MV-4-11 (cell line): ENCODE results near the gene SNAPC4.

ENCODE experiments used
- DNase-seq: peaks from one replicate; lab custom pipeline; 2025; lab: John Stamatoyannopoulos, UW

SNAPC4 gene

DNA sequence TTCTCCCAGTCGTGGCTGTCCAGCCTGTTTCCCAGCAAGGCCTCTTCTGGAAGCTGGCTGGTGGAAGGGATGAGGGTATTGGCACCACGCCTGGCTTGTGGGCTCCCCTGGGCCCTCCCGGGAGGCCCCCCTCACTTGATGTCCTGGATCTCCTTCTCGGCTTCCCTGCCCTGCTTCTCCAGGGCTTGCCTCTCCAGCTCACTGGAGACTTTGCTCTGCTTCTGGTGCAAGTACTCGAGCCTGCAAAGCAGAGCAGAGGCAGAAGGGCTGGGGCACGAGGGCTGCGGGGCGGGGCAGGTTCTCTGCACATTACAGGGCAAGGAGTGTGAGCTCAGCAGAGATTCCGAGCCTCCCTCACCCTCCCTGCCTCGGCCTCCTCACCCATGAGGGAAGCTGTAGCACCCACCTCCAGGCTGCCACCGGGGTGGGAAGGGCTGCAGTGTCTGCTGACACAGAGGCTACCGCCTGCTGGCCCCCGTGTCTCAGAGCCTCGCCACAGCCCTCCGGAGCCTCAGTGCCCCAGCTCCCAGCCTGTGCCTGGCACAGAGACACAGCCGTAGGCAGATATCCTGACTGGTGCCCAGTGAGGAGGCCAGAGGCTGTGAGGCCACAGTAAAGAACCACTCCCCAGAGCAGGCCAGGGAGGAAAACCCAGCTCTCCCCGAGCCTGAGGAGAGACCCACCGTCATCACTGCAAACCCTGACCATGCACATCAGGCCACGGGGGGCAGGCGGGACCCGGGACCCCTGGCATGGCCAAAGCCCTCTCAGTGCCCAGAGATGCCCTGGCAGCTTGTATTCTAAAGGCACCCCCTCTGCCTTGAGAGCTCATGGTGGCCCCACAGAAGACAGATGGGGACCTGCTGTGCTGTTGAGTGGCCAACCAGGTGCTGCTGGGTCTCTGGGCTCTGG, 7.2 kb downstream of the SNAPC4 start:
- no peak for DNase-seq

DNA sequence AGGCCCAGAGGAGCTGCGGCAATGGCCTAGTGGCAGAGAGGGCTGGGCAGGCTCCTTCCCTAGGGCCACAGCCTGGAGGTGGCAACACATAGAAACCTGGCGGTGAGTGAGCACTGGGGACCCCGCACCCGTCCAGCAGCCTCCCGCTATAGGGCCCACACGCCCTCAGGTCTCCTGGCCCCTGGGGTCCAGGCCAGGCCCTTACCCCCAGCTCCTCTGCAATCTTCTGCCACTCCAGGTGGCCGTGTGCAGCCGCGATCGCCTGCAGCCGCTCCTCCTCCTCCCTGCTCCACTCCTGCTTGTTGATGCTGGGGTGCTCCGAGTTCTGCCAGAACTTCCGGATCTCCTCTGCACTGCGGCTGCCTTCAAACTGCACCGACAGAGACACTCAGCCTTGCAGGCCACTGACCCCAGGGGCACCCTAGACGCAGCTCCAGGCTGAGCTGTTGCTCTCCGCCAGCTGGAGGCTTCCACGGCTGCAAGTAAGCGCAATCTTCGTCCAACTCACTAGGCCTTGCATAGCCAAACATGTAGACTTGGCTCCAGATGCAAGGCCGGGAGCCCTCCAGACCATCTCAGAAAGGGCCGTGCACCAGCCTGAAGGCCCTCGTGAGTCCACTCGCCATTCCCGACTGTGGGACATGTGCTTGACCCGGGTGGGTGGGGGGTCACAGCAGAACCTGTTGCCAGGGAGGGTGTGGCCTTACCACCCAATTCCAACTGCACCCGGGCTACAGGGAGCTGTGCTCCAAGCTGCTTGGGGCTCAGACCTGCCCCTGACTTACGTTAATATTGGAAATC, 8.0 kb downstream of the SNAPC4 start:
- no peak for DNase-seq

DNA sequence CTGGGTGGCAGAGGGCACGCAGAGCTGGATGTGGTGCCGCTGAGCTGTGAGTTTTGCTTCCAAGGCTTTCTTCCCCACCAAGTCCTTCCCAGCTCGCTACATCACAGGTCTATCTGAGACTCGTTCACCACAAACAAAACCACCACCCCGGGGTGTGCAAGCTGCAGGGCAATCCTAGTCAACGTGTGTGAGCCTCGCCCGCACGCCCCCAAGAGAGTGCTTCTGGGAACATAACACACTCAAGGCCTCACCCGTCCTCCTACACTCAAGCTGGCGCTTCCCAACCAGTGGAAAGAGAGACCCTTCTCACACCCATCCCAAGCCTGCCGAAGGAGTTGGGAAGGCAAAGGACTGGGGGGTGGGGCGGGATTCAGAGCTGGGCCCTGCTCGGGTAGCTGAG, 10.6 kb downstream of the SNAPC4 start:
- no peak for DNase-seq

DNA sequence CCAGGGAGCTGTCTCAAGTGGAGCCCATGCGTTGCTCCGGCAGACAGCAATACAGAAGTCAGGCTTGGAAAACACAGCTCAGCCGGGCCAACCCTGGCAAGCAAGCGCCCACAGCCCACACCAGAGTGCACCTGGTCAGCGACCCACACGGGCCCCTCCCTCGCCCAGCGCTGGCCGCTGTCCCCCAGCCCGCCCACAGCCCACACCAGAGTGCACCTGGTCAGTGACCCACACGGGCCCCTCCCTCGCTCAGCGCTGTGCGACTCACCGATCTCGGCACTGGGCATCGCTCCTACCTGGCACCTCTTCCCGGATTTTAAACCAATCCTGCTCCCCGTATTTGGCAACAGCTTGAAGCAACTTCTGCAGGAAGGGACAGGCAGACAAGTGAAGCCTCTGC, 12.8 kb downstream of the SNAPC4 start:
- no peak for DNase-seq

DNA sequence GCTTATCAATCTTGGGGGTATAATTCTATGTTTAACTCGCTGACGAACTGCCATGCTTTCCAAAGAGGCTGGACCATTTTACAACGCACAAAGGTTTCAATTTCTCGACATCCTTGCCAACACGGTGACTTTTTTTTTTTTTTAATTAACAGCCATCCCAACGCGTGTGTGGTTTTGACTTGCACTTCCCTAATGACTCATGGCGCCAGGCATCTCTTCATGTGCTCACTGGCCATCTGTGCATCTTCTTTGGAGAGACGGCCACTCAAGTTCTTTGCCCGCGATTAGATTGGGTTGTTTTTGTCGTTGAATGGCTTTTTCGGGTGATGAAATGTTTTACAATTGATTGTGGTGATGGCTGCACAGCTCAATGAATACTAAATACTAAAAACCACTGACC, 14.0 kb downstream of the SNAPC4 start:
- DNase-seq = peak; percentile 99

DNA sequence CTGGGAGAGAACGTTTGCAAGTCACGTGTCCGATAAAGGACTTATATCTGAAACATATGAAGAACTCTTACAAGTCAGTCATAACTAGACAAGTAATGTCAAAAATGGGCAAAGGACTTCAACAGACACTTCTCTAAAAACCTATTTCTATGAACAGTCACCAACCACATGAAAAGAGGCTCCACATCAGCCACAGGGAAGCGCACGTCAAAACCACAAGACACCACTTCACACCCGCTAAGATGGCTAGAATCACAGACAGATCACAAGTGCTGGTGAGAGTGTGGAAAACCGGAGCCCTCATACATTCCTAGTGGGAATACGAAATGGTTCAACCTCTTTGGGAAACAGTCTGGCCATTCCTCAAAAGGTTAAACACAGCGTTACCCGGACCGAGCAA, 15.0 kb downstream of the SNAPC4 start:
- DNase-seq = peak; percentile 84

DNA sequence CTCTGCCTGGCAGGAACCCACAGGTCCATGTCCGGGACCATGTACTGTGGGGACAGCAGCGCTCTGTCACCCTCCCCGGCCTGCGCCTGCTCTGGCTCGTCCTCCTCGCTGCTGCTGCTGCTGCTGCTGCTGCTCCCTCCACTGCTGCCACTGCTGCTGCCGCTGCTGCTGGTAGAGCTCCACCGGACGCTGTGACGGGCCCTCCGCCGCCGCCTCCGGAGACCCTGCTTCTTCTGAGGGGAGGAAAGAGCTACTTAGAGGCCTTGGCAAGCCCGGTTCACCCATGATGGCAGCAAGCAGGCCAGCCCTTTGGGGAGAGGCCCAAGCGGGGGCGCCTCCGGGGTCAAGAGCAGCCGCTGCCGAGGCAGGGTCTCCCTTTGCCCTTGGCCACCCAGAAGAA, 16.5 kb downstream of the SNAPC4 start:
- no peak for DNase-seq

DNA sequence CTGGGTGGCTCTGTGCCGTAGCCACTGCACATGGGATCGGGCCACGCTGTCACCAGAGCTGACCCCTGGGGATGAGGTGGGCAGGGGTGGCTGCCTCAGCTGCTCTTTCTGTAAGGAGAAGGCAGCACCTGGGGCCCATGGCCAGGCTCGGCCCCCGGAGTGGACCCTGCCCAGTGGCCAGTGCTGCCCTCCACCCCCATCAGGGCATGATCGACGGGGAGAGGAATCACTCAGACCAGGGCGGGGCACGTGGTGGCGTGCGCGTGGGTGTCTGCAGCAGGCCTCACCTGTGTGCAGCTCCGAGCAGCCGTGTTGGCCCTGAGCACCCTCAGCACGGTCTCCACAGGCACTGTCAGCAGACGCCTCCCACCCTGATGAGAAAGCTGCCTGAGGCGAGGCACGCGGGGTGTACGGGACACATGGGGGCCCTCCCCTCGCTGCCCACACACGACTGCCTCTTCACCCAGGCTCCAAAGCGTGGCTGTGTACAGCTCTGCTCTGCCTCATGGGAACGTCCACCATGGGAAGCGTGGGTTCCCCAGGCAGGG, 17.9 kb downstream of the SNAPC4 start:
- no peak for DNase-seq

DNA sequence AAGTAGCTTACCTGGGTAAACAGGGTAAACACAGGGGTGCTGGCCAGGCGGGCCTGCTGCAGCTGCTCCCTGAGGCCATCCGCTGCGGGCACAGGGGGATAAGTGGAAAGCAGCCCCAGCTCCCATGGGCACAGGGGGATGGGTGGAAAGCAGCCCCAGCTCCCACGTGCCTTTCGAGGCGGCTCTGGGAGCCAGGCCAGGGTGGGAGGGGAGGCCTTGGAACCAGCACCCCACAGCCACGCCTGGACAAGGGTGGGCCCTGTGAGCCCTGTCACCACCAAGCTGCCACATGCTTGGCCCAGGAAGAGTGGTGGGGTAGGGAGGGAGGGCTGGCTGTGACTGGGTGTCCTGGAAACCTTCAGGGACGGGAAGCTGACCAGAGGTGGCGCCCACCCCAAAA, 18.7 kb downstream of the SNAPC4 start:
- no peak for DNase-seq

DNA sequence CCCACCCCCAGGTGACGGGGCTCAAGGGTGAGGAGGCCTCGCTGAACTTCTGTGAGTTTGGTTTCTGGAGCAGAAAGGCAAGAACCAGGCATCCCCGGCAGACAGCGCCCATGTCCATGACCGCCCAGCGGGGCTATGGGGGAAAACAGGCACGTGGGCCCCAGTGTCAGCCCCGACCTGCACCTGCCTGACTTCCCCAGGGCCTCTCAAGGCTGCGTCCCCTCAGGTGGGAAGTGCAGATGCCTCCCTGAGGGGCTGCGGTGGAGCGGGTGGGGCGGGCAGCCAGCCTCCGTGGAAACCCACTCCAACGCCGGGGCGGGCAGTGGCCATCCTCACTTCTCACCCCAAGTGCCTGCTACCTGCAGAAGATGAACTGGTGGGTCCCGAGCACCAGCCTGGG, 19.6 kb downstream of the SNAPC4 start:
- no peak for DNase-seq

DNA sequence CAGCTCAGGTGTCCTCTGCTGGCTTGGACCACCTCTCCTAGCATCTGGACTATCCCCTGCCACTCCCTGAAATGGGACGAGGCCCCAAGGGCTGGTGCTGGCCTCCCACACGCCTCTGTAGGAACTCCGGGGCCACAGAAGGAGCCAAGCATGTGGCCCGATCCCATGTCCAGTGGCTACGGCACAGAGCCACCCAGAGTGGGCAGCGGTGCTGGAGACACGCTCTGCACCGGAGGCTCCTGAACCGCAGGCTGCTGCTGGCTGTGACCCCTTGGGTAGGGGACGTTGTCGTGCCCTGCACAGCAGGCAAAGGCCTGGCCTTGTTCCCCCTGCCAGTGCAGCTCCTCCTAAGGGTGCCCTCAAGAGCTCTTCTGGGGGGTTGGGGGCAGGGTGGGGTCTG, 20.1 kb downstream of the SNAPC4 start:
- DNase-seq = no peak

DNA sequence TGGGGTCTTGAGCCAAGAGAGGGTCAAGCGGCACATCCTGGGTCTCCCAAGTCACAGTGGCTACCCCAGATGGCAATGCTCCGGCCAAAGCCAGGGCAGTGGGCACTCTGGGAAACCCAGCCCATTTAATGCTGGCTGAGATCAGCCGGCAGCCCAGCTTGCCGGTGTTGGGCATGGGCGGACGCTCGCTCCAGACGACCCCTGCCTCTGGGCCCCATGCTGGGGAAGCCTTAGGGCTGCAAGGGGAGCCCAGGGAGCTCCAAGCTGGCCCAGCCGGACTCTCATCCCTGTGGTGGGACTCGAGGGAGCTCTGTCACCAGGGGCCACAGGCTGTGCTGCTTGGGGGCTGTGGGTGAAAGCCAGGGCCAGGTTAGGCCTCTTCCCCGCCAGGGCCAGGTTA, 20.6 kb downstream of the SNAPC4 start:
- DNase-seq = no peak

DNA sequence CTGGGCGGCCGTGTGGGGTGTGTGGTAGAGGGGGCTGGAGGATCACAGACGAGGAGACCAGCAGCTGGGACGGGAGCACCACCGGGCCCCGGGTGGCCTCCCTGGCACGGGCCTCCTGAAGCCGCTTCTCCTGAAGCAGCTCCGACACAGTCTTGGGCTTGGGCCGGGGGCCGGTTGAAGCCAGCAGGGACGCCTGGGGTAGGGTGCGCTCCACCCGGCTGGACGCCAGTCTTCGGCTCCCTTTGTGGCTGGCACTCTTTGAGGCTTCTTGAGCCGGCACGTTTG, 21.0 kb downstream of the SNAPC4 start:
- DNase-seq = no peak

DNA sequence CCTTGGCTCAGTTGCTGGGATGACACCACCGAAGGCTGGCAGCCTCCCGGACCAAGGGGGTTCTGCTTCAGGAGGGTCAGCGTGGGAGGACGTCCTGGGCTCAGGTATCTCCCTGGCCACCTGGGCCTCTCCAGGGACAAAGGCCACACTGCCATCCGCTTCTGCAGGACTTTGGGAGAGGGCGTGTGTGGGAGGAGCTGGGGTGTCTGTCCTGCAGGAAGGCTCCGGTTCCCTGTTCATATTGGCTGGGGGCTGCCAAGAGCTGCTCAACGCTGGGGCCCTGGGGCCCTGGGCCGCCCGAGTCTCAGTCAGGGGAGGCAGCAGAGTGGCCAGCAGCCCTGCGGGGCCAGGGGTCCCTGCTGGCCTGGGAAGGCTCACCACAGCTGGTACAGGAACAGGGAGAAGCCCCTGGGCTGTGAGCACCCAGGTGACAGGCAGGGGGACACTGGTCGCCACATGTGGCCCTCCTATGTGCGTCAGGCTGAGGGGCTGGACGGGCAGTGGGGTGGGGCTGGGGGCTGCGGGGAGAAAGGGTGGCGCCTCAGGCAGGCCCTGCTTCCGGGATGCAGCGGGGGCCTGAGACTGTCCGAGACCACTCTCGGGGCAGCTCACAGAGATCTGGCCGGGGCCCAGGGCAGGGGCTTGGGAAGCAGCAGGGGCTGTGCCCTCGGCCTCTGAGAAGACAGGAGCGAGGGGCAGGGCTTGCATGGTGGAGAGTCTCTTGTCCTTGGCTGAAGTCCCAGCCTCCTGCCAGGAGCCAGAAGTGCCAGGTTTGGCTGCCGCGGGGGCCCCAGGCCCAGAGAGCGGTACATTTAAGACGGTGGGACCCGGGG, 21.6 kb downstream of the SNAPC4 start:
- no peak for DNase-seq

DNA sequence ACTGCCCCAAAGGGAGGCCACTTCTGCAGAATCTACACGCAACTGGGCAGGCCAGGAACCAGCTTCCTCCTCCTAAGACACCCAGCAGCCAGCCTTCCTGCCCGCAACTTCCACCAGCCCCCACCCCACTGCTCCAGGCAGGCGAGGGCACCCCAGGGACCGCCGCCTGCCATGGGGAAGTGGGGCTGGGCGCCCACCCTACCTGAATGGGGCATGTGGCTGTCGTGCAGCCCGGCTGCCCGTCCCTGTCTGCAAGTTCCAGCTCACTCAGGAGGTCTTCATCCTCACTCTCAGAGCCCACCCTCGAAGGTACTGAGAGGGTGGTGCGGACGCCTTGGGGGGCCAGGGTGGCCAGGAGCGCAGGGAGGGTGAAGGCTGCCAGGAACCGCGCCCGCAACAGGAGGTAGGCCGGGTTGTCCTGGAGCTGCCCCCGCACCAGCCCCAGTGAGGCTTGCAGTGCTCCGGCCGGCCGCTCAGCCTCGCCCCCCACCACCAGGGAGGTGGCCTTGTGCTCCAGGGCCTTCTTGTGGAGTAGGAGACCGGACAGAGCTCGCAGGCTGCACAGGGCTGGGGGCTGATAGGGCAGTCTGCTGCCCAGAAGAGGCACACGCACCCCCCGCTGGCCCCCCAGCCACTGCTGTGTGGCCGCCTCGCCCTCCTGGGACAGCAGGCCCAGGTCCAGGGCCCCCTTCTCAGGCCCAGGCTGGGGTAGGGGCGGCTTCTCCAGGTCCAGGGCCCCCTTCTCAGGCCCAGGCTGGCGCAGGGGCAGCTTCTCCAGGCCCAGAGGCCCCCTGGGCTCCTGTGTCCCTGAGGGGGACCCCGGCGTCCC, 22.4 kb downstream of the SNAPC4 start:
- peak; percentile 53 for DNase-seq

DNA sequence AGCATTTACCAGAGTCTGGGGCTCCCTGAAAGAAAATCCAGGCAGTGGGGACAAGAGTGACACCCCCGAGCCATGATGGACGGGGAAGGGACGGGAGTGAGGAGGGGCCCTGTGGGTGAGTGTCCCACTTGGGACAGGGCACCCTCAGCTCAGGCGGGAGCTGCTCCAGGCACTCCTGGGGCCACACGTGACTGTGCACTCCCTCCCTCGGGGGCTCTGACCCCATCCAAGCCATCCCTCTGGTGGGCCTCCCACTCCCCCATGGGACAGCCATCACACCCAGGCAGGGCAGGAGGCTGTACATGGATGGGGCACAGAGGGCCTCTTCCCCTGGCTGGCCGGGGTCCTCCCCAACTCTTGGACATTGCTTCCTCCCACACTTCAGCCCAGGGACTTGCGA, 23.5 kb downstream of the SNAPC4 start:
- DNase-seq = no peak

DNA sequence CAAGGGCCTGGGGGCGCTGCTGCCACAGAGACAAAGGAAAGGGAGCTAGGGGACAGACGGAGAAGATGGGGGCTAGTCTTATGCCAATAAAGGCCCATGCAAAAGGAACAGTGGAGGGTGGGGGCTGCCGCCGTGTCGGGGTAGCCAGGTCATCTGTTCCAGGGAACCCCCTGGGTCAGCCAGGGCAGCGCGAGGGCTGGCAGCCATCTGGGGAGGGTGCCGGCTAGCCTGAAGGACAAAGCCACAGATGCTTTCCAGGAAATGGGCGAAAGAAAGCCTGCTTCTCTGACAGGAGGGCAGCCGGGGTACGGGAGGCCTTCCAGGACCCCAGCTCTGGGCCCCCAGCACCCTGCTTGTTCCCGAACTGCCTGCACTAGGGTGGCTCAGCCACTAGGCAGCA, 24.9 kb downstream of the SNAPC4 start:
- no peak for DNase-seq

DNA sequence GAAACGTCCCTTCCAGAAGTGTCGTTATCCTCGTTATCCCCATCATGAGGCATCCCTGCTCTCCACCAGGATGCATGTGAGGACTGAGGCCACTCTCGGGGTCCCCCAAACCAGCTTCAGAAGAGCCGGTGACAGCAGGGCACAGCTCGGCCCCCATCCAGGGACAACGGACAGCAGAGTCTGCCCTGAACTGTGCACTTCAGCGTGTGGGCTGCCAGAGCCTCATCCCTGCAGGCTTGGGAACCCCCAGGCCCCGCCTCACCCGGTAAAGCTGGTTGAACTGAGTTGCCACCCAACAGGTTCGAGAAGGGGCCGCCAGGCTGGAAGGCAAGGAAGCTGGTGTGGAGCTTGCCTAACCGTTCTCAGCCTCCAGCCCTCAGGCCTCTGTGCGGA, 25.8 kb downstream of the SNAPC4 start:
- no peak for DNase-seq

DNA sequence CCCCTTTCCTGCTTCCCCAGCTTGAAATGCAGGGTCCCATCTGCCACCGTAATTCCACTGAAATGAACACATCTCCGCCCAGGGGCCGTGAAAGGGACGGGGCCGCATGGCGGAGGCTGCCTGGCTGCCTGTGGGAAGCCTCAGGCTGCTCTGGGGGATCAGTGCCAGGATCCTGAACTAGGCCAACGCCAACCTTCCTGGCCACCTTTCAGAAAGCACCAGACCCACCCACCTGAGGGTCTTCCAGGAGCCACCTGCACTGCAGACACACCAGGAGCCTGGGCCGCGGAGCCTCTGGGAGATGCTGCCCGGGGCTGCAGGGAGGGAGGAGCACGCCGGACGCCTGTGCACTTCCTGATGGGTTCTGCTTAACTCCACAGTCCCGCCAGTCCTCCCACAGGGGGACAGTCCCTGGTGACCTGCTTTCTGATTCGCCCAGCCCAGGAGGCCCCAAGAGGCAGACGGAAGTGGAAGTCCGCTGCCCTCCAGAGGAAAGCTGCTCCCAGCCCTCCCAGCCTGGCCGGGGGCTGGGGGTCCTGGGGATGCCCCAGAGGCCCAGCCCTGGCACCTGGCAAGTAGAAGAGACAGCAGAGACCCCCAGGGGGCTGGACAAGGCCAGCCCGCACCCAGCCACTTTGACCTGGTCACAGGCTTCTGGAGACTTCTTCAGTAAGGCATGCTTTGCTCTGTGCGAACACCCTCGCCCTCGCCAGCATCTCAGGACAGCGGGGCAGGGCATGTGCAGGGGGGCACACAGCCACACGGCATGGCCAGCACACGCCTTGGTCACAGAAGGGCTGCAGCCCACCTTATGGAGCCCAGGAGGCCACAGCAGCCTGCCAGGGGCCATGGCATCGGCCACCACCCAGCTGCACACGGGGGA, 26.4 kb downstream of the SNAPC4 start, which contains the start of gene CARD9:
TSS of gene CARD9 (minus strand) at position 370 of the 883 bp plus-strand sequence. CDS start 1,591 bp downstream, outside the sequence.
- DNase-seq = peak; percentile 80
